K562 (cell line): Measurements from ENCODE around the gene DHDDS. TPM values are rescaled to one million over a fixed set of nuclear protein-coding genes. Genes with fewer than 3 reads are reported as not detected.
A peak's percentile ranks its signal among the peaks of the same experiment; 100 is the strongest.

Experiments
- ARID1B ChIP-seq: fragments of 450-650 bp; IDR thresholded peaks from 2 replicates; pipeline ENCODE4 v1.6.1; 2016; ENCODE audit warnings: antibody characterized with exemption, mild to moderate bottlenecking, inconsistent platforms
- CC2D1A ChIP-seq: fragments of 450-650 bp; IDR thresholded peaks from 2 replicates; pipeline ENCODE4 v1.6.1; 2017; ENCODE audit warnings: mild to moderate bottlenecking
- E2F1 ChIP-seq: sonication (generic); formaldehyde crosslinking; IDR thresholded peaks from 2 replicates; pipeline ENCODE4 v1.8.1; 2023; ENCODE audit warnings: mild to moderate bottlenecking, missing genetic modification reagents, moderate library complexity
- EHMT2 ChIP-seq: fragments of 450-650 bp; IDR thresholded peaks from 2 replicates; pipeline ENCODE4 v1.6.1; 2018; ENCODE audit warnings: antibody characterized with exemption
- FOXA1 ChIP-seq: fragments of 450-650 bp; IDR thresholded peaks from 2 replicates; pipeline ENCODE4 v1.6.1; 2016; ENCODE audit warnings: mild to moderate bottlenecking, borderline replicate concordance
- GABPB1 ChIP-seq: sonication (generic); formaldehyde crosslinking; IDR thresholded peaks from 2 replicates; pipeline ENCODE4 v1.8.0; 2022; ENCODE audit warnings: mild to moderate bottlenecking, missing genetic modification reagents
- GMEB1 ChIP-seq: fragments of 250-450 bp; sonication (Bioruptor Pico); IDR thresholded peaks from 2 replicates; pipeline ENCODE4 v1.4.0; 2020; ENCODE audit warnings: mild to moderate bottlenecking
- HDAC1 ChIP-seq, 2 experiments: fragments of 450-650 bp; IDR thresholded peaks; 2 replicates each; pipeline ENCODE4 v1.6.1; 2016 to 2017; ENCODE audit warnings: inconsistent platforms in 1 of 2, mild to moderate bottlenecking in 1 of 2, moderate library complexity in 1 of 2
- HNRNPH1 ChIP-seq: fragments of 200-400 bp; formaldehyde crosslinking; optimal IDR thresholded peaks from 2 replicates; pipeline ENCODE3; 2017; ENCODE audit warnings: low read depth, mild to moderate bottlenecking, low read length, moderate library complexity
- JUNB ChIP-seq: fragments of 450-650 bp; formaldehyde crosslinking; conservative IDR thresholded peaks from 2 replicates; pipeline ENCODE4 v1.4.0; 2020; ENCODE audit warnings: mild to moderate bottlenecking
- KHSRP ChIP-seq: fragments of 450-650 bp; IDR thresholded peaks from 2 replicates; pipeline ENCODE4 v1.6.1; 2017
- L3MBTL2 ChIP-seq: fragments of 450-650 bp; IDR thresholded peaks from 2 replicates; pipeline ENCODE4 v1.6.1; 2016; ENCODE audit warnings: mild to moderate bottlenecking, moderate library complexity
- NCOA4 ChIP-seq: fragments of 450-650 bp; IDR thresholded peaks from 2 replicates; pipeline ENCODE4 v1.6.1; 2018; ENCODE audit warnings: mild to moderate bottlenecking; ENCODE audit not compliant: partially characterized antibody
- NR1H2 ChIP-seq: sonication (generic); formaldehyde crosslinking; IDR thresholded peaks from 2 replicates; pipeline ENCODE4 v1.4.0; 2020; ENCODE audit warnings: mild to moderate bottlenecking, missing genetic modification reagents
- POLR2A ChIP-seq: fragments of 450-650 bp; conservative IDR thresholded peaks from 2 replicates; pipeline ENCODE4 v1.6.1; 2016
- PRMT5 ChIP-seq: sonication (generic); formaldehyde crosslinking; IDR thresholded peaks from 2 replicates; pipeline ENCODE4 v1.5.0; 2020; ENCODE audit warnings: missing genetic modification reagents
- RBBP5 ChIP-seq: fragments of 200-600 bp; sonication (generic); IDR thresholded peaks from 2 replicates; pipeline ENCODE4 v1.6.1; 2012; ENCODE audit warnings: borderline replicate concordance, mild to moderate bottlenecking, low read length, control low read depth, inconsistent platforms; ENCODE audit not compliant: insufficient read depth, poor library complexity, severe bottlenecking
- RBM15 ChIP-seq: fragments of 200-400 bp; formaldehyde crosslinking; IDR thresholded peaks from 2 replicates; pipeline ENCODE4 v1.6.1; 2018; ENCODE audit warnings: mild to moderate bottlenecking, low read length, moderate library complexity; ENCODE audit not compliant: insufficient read depth
- SMAD1 ChIP-seq: fragments of 150-350 bp; IDR thresholded peaks from 2 replicates; pipeline ENCODE4 v1.6.1; 2014; ENCODE audit warnings: low read length, low read depth; ENCODE audit not compliant: partially characterized antibody
- SMAD3 ChIP-seq: fragments of 450-650 bp; formaldehyde crosslinking; conservative IDR thresholded peaks from 2 replicates; pipeline ENCODE4 v1.4.0; 2020; ENCODE audit warnings: mild to moderate bottlenecking
- SMC3 ChIP-seq: conservative IDR thresholded peaks from 2 replicates; pipeline ENCODE4 v1.6.1; 2011; ENCODE audit warnings: low read depth, low read length, improper control_type of control experiment; ENCODE audit not compliant: insufficient read depth
- SPI1 ChIP-seq: IDR thresholded peaks from 2 replicates; pipeline ENCODE4 v1.6.1; 2011; ENCODE audit warnings: low read depth, low read length, control low read depth, borderline replicate concordance
- U2AF1 ChIP-seq: fragments of 200-400 bp; formaldehyde crosslinking; optimal IDR thresholded peaks from 2 replicates; pipeline ENCODE3; 2017; ENCODE audit warnings: mild to moderate bottlenecking, low read depth, low read length, moderate library complexity
- XRCC3 ChIP-seq: fragments of 450-650 bp; IDR thresholded peaks from 2 replicates; pipeline ENCODE4 v1.6.1; 2017; ENCODE audit warnings: mild to moderate bottlenecking, moderate library complexity
- ZNF143 ChIP-seq: sonication (generic); formaldehyde crosslinking; IDR thresholded peaks from 2 replicates; pipeline ENCODE4 v1.9.0; 2022; ENCODE audit warnings: mild to moderate bottlenecking, missing genetic modification reagents
- ZNF146 ChIP-seq: IDR thresholded peaks from one replicate; pipeline ENCODE4 v1.6.1; 2018; ENCODE audit warnings: missing compliant biosample characterization; ENCODE audit not compliant: unreplicated experiment
- ZNF316 ChIP-seq: fragments of 450-650 bp; IDR thresholded peaks from 2 replicates; pipeline ENCODE4 v1.6.1; 2016
- ZNF707 ChIP-seq: fragments of 250-450 bp; sonication (Bioruptor Pico); conservative IDR thresholded peaks from 2 replicates; pipeline ENCODE4 v1.8.0; 2022; ENCODE audit warnings: inconsistent platforms, mild to moderate bottlenecking, moderate library complexity
- polyA plus RNA-seq, 8 experiments: library from polyadenylated mRNA; depleted of rRNA in 4 of 8; stranded (reverse) in 5 of 8; unstranded in 3 of 8; fragments of >200 nt; fragmentation: Nextera tagmentation in 2 of 8; fragmentation: Illumina TruSeq in 1 of 8; extraction: Ambion mirVana in 2 of 8; extraction: Trizol in 1 of 8; gene quantifications; 2 replicates each; pipeline versions ENCODE4 v1.2.1 to v1.2.3, GENCODE V29; 2011 to 2014; ENCODE audit warnings: inconsistent platforms in 1 of 8, missing spikeins in 1 of 8
- total RNA-seq, 7 experiments: library from RNA; depleted of rRNA in 6 of 7; stranded (reverse); fragments of >200 nt in 6 of 7; fragmentation: Illumina TruSeq in 2 of 7; extraction: Trizol in 2 of 7; gene quantifications; 2 replicates each; pipeline versions ENCODE4 v1.2.1 to v1.2.3, GENCODE V29; 2011 to 2021; ENCODE audit warnings: low replicate concordance in 1 of 7

The DHDDS gene
- total and polyA plus RNA-seq, 9 of the 15 experiments (the other 6 are each of a cell fraction or from before 2014, with no cell fraction given), result 33.3 to 55.0 (median 44.3) TPM

GRCh38 chr1:26472901-26473845, 41.1 kb downstream of the DHDDS start (continued):
- no peak for TF ChIP-seq U2AF1
- no peak for TF ChIP-seq ZNF143 (CRISPR knock-in tag)
- TF ChIP-seq SMAD3 (CRISPR knock-in tag), result no peak; the same call in 1 of the 2 replicates
- TF ChIP-seq L3MBTL2, result peak; percentile 62
- no peak for TF ChIP-seq ZNF146 (CRISPR knock-in tag)
- TF ChIP-seq ARID1B, result no peak
- TF ChIP-seq FOXA1, result no peak
- no peak for TF ChIP-seq ZNF707 (CRISPR knock-in tag)
- TF ChIP-seq NR1H2 (CRISPR knock-in tag), result no peak; the same call in 1 of the 2 replicates
- TF ChIP-seq SMAD1, result peak; percentile 39
- TF ChIP-seq GABPB1 (CRISPR knock-in tag), result peak; percentile 60; the same call in 1 of the 2 replicates
- no peak for TF ChIP-seq PRMT5 (CRISPR knock-in tag)
- no peak for TF ChIP-seq SMC3
- no peak for TF ChIP-seq NCOA4
- TF ChIP-seq CC2D1A, result no peak
- no peak for TF ChIP-seq ZNF316
- TF ChIP-seq EHMT2, result no peak
- peak; percentile 85 for TF ChIP-seq GMEB1
- TF ChIP-seq RBBP5, result no peak
- peak; percentile 25 for TF ChIP-seq HNRNPH1
- no peak for TF ChIP-seq POLR2A
- TF ChIP-seq XRCC3, result no peak
- TF ChIP-seq JUNB (CRISPR knock-in tag), result no peak
- TF ChIP-seq RBM15, result no peak
- TF ChIP-seq KHSRP, result no peak
- peak; percentile 99 for TF ChIP-seq E2F1 (CRISPR knock-in tag)
- no peak for TF ChIP-seq SPI1
- peak in 1 of 2 experiments; percentile 93; a peak in 2 of 4 replicates for TF ChIP-seq HDAC1 (IDR thresholded peaks at IDR 0.05)
